Testis (tissue), 3 donors: Measurements from ENCODE around the gene ABHD16A. TPM values are rescaled to one million over a fixed set of nuclear protein-coding genes. Genes with fewer than 3 reads are reported as not detected.

Experiments
- DNase-seq: peaks from one replicate; pipeline ENCODE4 v3.0.0-alpha.2; 2019
- H3K27ac ChIP-seq, 2 donors: fragments of 200-600 bp; sonication (generic); one replicate each; pipeline ENCODE4 v1.5.1; 2019
- H3K27me3 ChIP-seq: fragments of 200-600 bp; sonication (generic); one replicate; pipeline ENCODE4 v1.5.1; 2019
- H3K36me3 ChIP-seq: fragments of 200-600 bp; sonication (generic); one replicate; pipeline ENCODE4 v1.5.1; 2017; ENCODE audit warnings: low read depth; ENCODE audit errors: missing control alignments
- H3K4me1 ChIP-seq: fragments of 200-600 bp; sonication (generic); one replicate; pipeline ENCODE4 v1.5.1; 2019
- H3K4me3 ChIP-seq, 2 donors: fragments of 200-600 bp; sonication (generic); one replicate each; pipeline ENCODE4 v1.5.1; 2017 to 2019
- H3K9me3 ChIP-seq: fragments of 200-600 bp; sonication (generic); one replicate; pipeline ENCODE4 v1.5.1; 2017
- POLR2A ChIP-seq: fragments of 450-650 bp; IDR thresholded peaks from one replicate; pipeline ENCODE4 v1.6.1; 2017; ENCODE audit warnings: antibody characterized with exemption, mild to moderate bottlenecking, moderate library complexity
- WGBS, 2 donors: methylation state at CpG; one replicate each; pipeline ENCODE4 v1.1.5; 2018; 5-methylcytosine and 5-hydroxymethylcytosine counted together
- intact Hi-C: fragments of 100-400 bp; cut with DNase I; formaldehyde crosslinking; loops from one replicate; pipeline ENCODE4 v1.15.1; 2023; ENCODE audit warnings: low total_unique reads
- polyA plus RNA-seq: library from polyadenylated mRNA; stranded (reverse); fragments of 350-450 nt; fragmentation: Illumina TruSeq; extraction: RNeasy Lipid Tissue Mini Kit (QIAGEN cat#74804); gene quantifications from one replicate; pipeline ENCODE4 v1.2.3, GENCODE V29; 2014; ENCODE audit warnings: low read depth, low replicate concordance; ENCODE audit not compliant: insufficient read depth
- total RNA-seq, 2 donors: library from RNA; depleted of rRNA; stranded (reverse); fragments of >200 nt; gene quantifications; one replicate each; pipeline ENCODE4 v1.2.3, GENCODE V29; 2016
- TF ChIP-seq, protein P1 (sequence below), 3 experiments: fragments of 450-650 bp in 2 of 3; fragments of 200-600 bp in 1 of 3; sonication (generic) in 1 of 3; IDR thresholded peaks; one replicate each; pipeline ENCODE4 v1.5.1; 2016 to 2019; ENCODE audit warnings: antibody characterized with exemption in 3 of 3, mild to moderate bottlenecking in 2 of 3, moderate library complexity in 1 of 3

Gene ABHD16A
- total and polyA plus RNA-seq, 3 donors from 2014 or later, result 77.0 to 108 (median 85.9) TPM

GRCh38 chr6:31720196-31720770 lies 17.2 kb upstream of the ABHD16A start:
- no peaks in the 10 kb centered on the region for H3K9me3 ChIP-seq
- DNase-seq, result no peak
- no peaks in the 10 kb centered on the region for H3K36me3 ChIP-seq
- WGBS, 2 donors, result 85 to 93% methylated on average over 5 of the region's 5 CpGs
- peaks cover 3% of the 10 kb centered on the region for H3K4me1 ChIP-seq
- H3K27ac ChIP-seq, result no peak overlapping the region
- no peak for TF ChIP-seq POLR2A
- intact Hi-C loops, result no loop called here
- no peaks in the 10 kb centered on the region for H3K27me3 ChIP-seq
- no peak overlapping the region for H3K4me3 ChIP-seq

DNA sequence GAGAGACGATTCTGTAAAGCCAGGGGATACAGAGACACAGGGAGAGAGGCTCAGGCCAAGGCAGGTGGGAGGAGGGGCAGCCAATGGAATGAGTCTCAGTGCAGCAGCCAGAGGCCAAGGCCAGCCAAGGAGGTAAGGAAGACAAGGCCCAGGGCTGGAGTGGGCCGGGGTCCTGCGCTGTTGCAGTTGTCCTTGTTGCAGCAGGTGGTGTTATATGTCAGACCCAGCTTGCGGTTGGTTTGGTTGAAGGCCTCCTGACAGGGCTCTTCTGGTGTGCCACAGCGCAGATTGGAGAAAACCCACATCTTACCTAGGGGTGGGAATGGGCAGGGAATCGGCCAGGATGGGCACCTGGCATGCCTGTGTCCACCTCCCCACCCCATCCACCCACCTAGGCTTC lies 15.9 kb upstream of the ABHD16A start:
- intact Hi-C loops, result no loop called here

DNA sequence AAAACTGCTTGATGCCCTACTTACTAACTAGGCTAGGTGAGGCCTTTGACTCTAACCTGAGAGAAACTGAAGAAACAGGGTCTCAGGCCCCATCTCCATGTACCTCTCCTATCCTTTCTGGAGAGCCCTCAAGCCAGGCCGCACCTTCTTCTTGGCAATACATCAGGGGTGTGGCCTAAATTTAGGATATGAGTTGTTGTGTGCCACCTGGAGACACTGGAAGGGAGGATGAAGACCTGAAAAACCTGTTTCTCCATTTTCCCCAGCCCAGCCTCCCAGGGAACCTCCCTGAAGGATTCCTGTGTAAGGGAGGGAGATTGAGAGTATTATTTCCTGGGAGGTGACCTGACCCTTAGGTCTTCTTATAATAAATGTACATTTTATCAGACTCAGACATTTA lies 15.1 kb upstream of the ABHD16A start:
- H3K36me3 ChIP-seq, result no peaks in the 10 kb centered on the region
- intact Hi-C loops, result no loop called here
- H3K27ac ChIP-seq, result no peak overlapping the region
- no peak for TF ChIP-seq POLR2A
- TF ChIP-seq, protein P1, sequence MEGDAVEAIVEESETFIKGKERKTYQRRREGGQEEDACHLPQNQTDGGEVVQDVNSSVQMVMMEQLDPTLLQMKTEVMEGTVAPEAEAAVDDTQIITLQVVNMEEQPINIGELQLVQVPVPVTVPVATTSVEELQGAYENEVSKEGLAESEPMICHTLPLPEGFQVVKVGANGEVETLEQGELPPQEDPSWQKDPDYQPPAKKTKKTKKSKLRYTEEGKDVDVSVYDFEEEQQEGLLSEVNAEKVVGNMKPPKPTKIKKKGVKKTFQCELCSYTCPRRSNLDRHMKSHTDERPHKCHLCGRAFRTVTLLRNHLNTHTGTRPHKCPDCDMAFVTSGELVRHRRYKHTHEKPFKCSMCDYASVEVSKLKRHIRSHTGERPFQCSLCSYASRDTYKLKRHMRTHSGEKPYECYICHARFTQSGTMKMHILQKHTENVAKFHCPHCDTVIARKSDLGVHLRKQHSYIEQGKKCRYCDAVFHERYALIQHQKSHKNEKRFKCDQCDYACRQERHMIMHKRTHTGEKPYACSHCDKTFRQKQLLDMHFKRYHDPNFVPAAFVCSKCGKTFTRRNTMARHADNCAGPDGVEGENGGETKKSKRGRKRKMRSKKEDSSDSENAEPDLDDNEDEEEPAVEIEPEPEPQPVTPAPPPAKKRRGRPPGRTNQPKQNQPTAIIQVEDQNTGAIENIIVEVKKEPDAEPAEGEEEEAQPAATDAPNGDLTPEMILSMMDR (IDR thresholded peaks at IDR 0.05), result no peak
- peaks cover 3% of the 10 kb centered on the region for H3K4me1 ChIP-seq
- 94 to 100% methylated on average over 1 of the region's 1 CpG for WGBS, 2 donors
- H3K4me3 ChIP-seq, result no peak overlapping the region
- H3K9me3 ChIP-seq, result no peaks in the 10 kb centered on the region
- DNase-seq, result no peak
- H3K27me3 ChIP-seq, result no peaks in the 10 kb centered on the region

More for the DNA sequence above, 15.9 kb upstream of the ABHD16A start:
- Histone ChIP-seq H3K27me3 (no peaks in the 10 kb centered on the region), H3K36me3 (no peaks in the 10 kb centered on the region), H3K4me1 (peaks cover 3% of the 10 kb centered on the region), H3K27ac (no peak overlapping the region), H3K9me3 (no peaks in the 10 kb centered on the region), H3K4me3 (no peak overlapping the region)
- WGBS, 2 donors, result 77 to 86% methylated on average over 6 of the region's 6 CpGs
- TF ChIP-seq, protein P1 (IDR thresholded peaks at IDR 0.05), result no peak
- TF ChIP-seq POLR2A, result no peak
- DNase-seq, result no peak

GRCh38 chr6:31717499-31718222 lies 14.5 kb upstream of the ABHD16A start:
- 75 to 95% methylated on average over 10 of the region's 10 CpGs for WGBS, 2 donors
- DNase-seq, result no peak
- H3K4me3 ChIP-seq, result no peak overlapping the region
- intact Hi-C loops, result no loop called here
- peaks cover 3% of the 10 kb centered on the region for H3K4me1 ChIP-seq
- H3K27ac ChIP-seq, result no peak overlapping the region
- no peaks in the 10 kb centered on the region for H3K27me3 ChIP-seq
- H3K36me3 ChIP-seq, result no peaks in the 10 kb centered on the region
- TF ChIP-seq, protein P1 (IDR thresholded peaks at IDR 0.05), result no peak
- no peak for TF ChIP-seq POLR2A
- no peaks in the 10 kb centered on the region for H3K9me3 ChIP-seq

DNA sequence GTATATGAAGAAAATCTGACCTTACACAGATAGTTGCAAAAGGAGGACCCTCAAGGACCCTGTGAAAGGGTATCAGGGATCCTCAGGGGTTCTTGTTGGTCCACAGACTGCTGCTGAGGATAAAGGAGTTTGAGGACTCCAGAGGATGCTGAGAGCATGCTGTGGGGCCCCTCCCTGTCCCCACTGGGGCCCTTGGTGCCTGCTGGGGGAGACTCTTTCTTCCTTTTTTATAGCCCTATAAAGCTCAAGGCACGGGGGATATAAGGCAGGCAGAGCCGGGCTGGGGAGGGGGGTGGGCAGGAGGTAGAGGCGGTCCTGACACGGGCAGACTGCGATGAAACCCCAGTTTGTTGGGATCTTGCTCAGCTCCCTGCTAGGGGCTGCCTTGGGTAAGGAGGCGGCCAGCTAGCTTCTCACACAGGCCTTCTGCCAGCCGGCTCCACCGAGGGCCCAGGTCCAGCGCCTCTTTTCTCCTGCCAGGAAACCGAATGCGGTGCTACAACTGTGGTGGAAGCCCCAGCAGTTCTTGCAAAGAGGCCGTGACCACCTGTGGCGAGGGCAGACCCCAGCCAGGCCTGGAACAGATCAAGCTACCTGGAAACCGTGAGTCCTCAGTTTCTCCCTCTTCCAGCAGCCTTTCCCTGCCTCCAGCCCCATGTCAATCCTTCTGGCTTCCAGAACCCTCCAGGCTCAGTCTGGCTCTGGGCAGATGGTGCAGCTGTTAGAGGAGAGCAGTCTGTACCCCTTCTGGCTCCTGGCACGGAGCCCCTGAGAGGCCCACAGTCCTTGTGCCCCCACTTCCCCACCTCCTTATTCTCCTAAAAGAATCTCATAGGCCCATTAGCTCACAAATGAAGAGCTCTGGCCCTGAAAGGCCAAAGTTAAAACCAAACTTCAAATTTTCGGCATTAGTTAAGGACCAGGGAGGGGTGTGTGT lies 12.2 kb upstream of the ABHD16A start, which contains the start of gene LY6G6D:
LY6G6D (plus strand) TSS at position 327 of the 937 bp plus-strand sequence; CDS start at position 335, 8 bp downstream.
- H3K9me3 ChIP-seq, result no peaks in the 10 kb centered on the region
- no peak within 1 kb of the TSS for H3K4me3 ChIP-seq
- no peaks in the 10 kb centered on the region for H3K27me3 ChIP-seq
- WGBS, 2 donors, result 57 to 64% methylated on average over 6 to 16 of the region's 16 CpGs
- intact Hi-C loops, result no loop called here
- peaks cover 3% of the 10 kb centered on the region for H3K4me1 ChIP-seq
- no peak for DNase-seq
- H3K27ac ChIP-seq, result no peak within 1 kb of the TSS
- no peaks in the 10 kb centered on the region for H3K36me3 ChIP-seq
- no peak for TF ChIP-seq POLR2A
- TF ChIP-seq, protein P1 (IDR thresholded peaks at IDR 0.05), result no peak
